ENCODE data around the gene PTPRU.
A peak's percentile ranks its signal among the peaks of the same experiment; 100 is the strongest.

PTPRU gene

GRCh38 chr1:29258189-29258975 is 22.1 kb downstream of the PTPRU start:
- no peak overlapping the region for H3K27ac Mint-ChIP-seq
- no peaks in the 10 kb centered on the region for H3K36me3 Mint-ChIP-seq
- CTCF ChIA-PET, result no interaction called here
- no peak for DNase-seq
- no peaks in the 10 kb centered on the region for H3K9me3 Mint-ChIP-seq
- peaks cover 6% of the 10 kb centered on the region for H3K4me1 Mint-ChIP-seq
- H3K27me3 Mint-ChIP-seq, result peaks cover 63% of the 10 kb centered on the region
- no peak overlapping the region for H3K4me3 Mint-ChIP-seq

- Mint-ChIP-seq H3K9me3 (no peaks in the 10 kb centered on the region), H3K27me3 (peaks cover 63% of the 10 kb centered on the region), H3K4me3 (no peak overlapping the region), H3K36me3 (no peaks in the 10 kb centered on the region), H3K27ac (no peak overlapping the region), H3K4me1 (peaks cover 6% of the 10 kb centered on the region)
- CTCF ChIA-PET, result no interaction called here
- no peak for DNase-seq
Measured at GRCh38 chr1:29258976-29259801, 22.9 kb downstream of the PTPRU start.

- no peaks in the 10 kb centered on the region for H3K9me3 Mint-ChIP-seq
- CTCF ChIA-PET, result no interaction called here
- no peaks in the 10 kb centered on the region for H3K36me3 Mint-ChIP-seq
- peaks cover 6% of the 10 kb centered on the region for H3K4me1 Mint-ChIP-seq
- peak overlapping the region; percentile 60 for H3K4me3 Mint-ChIP-seq
- DNase-seq, result peak; percentile 51
- no peak overlapping the region for H3K27ac Mint-ChIP-seq
- H3K27me3 Mint-ChIP-seq, result peaks cover 63% of the 10 kb centered on the region
Measured at GRCh38 chr1:29259802-29260441, 23.6 kb downstream of the PTPRU start.

GRCh38 chr1:29260531-29260930 is 24.2 kb downstream of the PTPRU start:
- no peak for DNase-seq
- peaks cover 6% of the 10 kb centered on the region for H3K4me1 Mint-ChIP-seq
- H3K9me3 Mint-ChIP-seq, result no peaks in the 10 kb centered on the region
- peaks cover 63% of the 10 kb centered on the region for H3K27me3 Mint-ChIP-seq
- H3K36me3 Mint-ChIP-seq, result no peaks in the 10 kb centered on the region
- H3K27ac Mint-ChIP-seq, result no peak overlapping the region
- H3K4me3 Mint-ChIP-seq, result peak overlapping the region; percentile 60
- CTCF ChIA-PET, result no interaction called here

- Mint-ChIP-seq H3K36me3 (no peaks in the 10 kb centered on the region), H3K27me3 (peaks cover 46% of the 10 kb centered on the region), H3K4me1 (peaks cover 6% of the 10 kb centered on the region), H3K27ac (no peak overlapping the region), H3K4me3 (no peak overlapping the region), H3K9me3 (no peaks in the 10 kb centered on the region)
- no peak for DNase-seq
- CTCF ChIA-PET, result no interaction called here
Measured at GRCh38 chr1:29264773-29265389, 28.6 kb downstream of the PTPRU start.

- CTCF ChIA-PET, result no interaction called here
- DNase-seq, result no peak
- Mint-ChIP-seq H3K9me3 (no peaks in the 10 kb centered on the region), H3K27ac (no peak overlapping the region), H3K4me1 (no peaks in the 10 kb centered on the region), H3K27me3 (peaks cover 44% of the 10 kb centered on the region), H3K4me3 (no peak overlapping the region), H3K36me3 (no peaks in the 10 kb centered on the region)
Measured at GRCh38 chr1:29266912-29267311, 30.6 kb downstream of the PTPRU start.

GRCh38 chr1:29267321-29268070 is 31.2 kb downstream of the PTPRU start:
- CTCF ChIA-PET, result no interaction called here
- Mint-ChIP-seq H3K4me1 (no peaks in the 10 kb centered on the region), H3K27ac (no peak overlapping the region), H3K4me3 (no peak overlapping the region), H3K9me3 (no peaks in the 10 kb centered on the region), H3K36me3 (no peaks in the 10 kb centered on the region), H3K27me3 (peaks cover 48% of the 10 kb centered on the region)
- no peak for DNase-seq

- no peak for DNase-seq
- no peaks in the 10 kb centered on the region for H3K4me1 Mint-ChIP-seq
- no peaks in the 10 kb centered on the region for H3K9me3 Mint-ChIP-seq
- CTCF ChIA-PET, result no interaction called here
- H3K27ac Mint-ChIP-seq, result no peak overlapping the region
- no peaks in the 10 kb centered on the region for H3K36me3 Mint-ChIP-seq
- H3K4me3 Mint-ChIP-seq, result no peak overlapping the region
- peaks cover 50% of the 10 kb centered on the region for H3K27me3 Mint-ChIP-seq
Measured at GRCh38 chr1:29269382-29269781, 33.1 kb downstream of the PTPRU start.

- no peak for DNase-seq
- Mint-ChIP-seq H3K4me1 (no peaks in the 10 kb centered on the region), H3K4me3 (no peak overlapping the region), H3K27me3 (peaks cover 46% of the 10 kb centered on the region), H3K36me3 (no peaks in the 10 kb centered on the region), H3K27ac (no peak overlapping the region), H3K9me3 (no peaks in the 10 kb centered on the region)
- CTCF ChIA-PET, result no interaction called here
Measured at GRCh38 chr1:29270929-29271521, 34.7 kb downstream of the PTPRU start.

- Mint-ChIP-seq H3K27me3 (peaks cover 45% of the 10 kb centered on the region), H3K4me3 (no peak overlapping the region), H3K27ac (no peak overlapping the region), H3K4me1 (no peaks in the 10 kb centered on the region), H3K9me3 (no peaks in the 10 kb centered on the region), H3K36me3 (no peaks in the 10 kb centered on the region)
- CTCF ChIA-PET, result no interaction called here
- DNase-seq, result no peak
Measured at GRCh38 chr1:29271724-29272123, 35.4 kb downstream of the PTPRU start.

GRCh38 chr1:29272147-29272907 is 36.0 kb downstream of the PTPRU start:
- Mint-ChIP-seq H3K36me3 (no peaks in the 10 kb centered on the region), H3K4me1 (no peaks in the 10 kb centered on the region), H3K4me3 (no peak overlapping the region), H3K27ac (no peak overlapping the region), H3K27me3 (peaks cover 39% of the 10 kb centered on the region), H3K9me3 (no peaks in the 10 kb centered on the region)
- no peak for DNase-seq
- CTCF ChIA-PET, result no interaction called here

GRCh38 chr1:29275435-29275834 is 39.1 kb downstream of the PTPRU start:
- CTCF ChIA-PET, result no interaction called here
- Mint-ChIP-seq H3K4me1 (no peaks in the 10 kb centered on the region), H3K27me3 (peaks cover 38% of the 10 kb centered on the region), H3K9me3 (no peaks in the 10 kb centered on the region), H3K27ac (peak overlapping the region; percentile 44), H3K36me3 (no peaks in the 10 kb centered on the region), H3K4me3 (no peak overlapping the region)
- DNase-seq, result no peak

- Mint-ChIP-seq H3K4me1 (no peaks in the 10 kb centered on the region), H3K27ac (no peak overlapping the region), H3K4me3 (no peak overlapping the region), H3K27me3 (peaks cover 15% of the 10 kb centered on the region), H3K36me3 (no peaks in the 10 kb centered on the region), H3K9me3 (no peaks in the 10 kb centered on the region)
- DNase-seq, result no peak
- CTCF ChIA-PET, result no interaction called here
Measured at GRCh38 chr1:29278124-29278523, 41.8 kb downstream of the PTPRU start.
